Transverse colon (tissue), 3 donors: ENCODE data around the gene COP1.

Experiments
- POLR2A ChIP-seq: fragments of 450-650 bp; IDR thresholded peaks from one replicate; pipeline ENCODE4 v1.6.1; 2016; ENCODE audit warnings: antibody characterized with exemption, mild to moderate bottlenecking, moderate library complexity
- TF ChIP-seq, protein P1 (sequence below), 5 experiments: fragments of 200-600 bp in 3 of 5; fragments of 450-650 bp in 2 of 5; sonication (generic) in 3 of 5; IDR thresholded peaks; 1 replicate in 2 of 5; 2 replicates in 3 of 5; pipeline ENCODE4 v1.5.1; 2016 to 2017; ENCODE audit warnings: antibody characterized with exemption in 5 of 5, inconsistent platforms in 3 of 5, mild to moderate bottlenecking in 2 of 5, moderate library complexity in 1 of 5

DNA sequence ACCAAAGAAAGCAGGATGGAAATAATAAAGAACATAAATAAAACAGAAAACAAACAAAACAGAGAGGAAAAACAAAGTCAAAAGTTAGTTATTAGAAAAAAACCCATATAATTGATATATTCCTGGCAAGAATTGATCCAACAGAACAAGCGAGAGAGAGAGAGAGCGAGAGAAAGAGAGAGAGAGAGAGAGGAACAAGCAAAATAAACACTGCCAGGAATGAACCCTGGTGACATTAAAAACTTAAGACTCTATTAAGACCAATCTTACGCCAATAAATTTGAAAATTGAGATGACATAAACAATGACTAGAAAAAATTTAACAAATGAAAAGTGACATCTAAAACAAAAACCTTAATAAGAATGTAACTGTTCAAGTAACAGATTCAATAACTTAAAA, 64.1 kb downstream of the COP1 start:
- no peak for TF ChIP-seq POLR2A
- TF ChIP-seq, protein P1, sequence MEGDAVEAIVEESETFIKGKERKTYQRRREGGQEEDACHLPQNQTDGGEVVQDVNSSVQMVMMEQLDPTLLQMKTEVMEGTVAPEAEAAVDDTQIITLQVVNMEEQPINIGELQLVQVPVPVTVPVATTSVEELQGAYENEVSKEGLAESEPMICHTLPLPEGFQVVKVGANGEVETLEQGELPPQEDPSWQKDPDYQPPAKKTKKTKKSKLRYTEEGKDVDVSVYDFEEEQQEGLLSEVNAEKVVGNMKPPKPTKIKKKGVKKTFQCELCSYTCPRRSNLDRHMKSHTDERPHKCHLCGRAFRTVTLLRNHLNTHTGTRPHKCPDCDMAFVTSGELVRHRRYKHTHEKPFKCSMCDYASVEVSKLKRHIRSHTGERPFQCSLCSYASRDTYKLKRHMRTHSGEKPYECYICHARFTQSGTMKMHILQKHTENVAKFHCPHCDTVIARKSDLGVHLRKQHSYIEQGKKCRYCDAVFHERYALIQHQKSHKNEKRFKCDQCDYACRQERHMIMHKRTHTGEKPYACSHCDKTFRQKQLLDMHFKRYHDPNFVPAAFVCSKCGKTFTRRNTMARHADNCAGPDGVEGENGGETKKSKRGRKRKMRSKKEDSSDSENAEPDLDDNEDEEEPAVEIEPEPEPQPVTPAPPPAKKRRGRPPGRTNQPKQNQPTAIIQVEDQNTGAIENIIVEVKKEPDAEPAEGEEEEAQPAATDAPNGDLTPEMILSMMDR (IDR thresholded peaks at IDR 0.05) = no peak
